ENCODE data around the gene EVC2.

Gene EVC2

DNA sequence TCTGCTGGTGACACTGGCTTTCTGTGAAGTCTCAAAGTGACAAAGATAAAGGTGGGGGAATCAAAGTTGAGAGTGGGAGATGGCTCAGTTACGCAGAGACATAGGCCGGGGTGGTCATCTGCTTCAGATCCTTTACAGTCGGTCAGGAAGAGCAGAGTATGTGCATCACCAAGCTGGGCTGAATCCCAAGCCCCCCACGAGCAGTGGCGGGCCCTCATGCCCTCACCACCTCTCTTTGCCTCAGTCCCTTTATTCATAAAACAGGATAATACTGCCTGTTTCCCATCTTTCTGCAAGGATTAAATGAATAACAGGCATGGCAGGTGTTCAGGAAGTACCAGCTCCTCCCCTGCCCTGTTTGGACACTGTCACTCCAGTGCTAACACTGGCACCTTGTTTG, 135.6 kb downstream of the EVC2 start:
- Histone ChIP-seq H3K4me1 (peaks cover 0 to 9% (median 0%) of the 10 kb centered on the region in 10 experiments; a peak in 2 of 20 replicates), H3K36me3 (peaks cover 0 to 35% (median 21%) of the 10 kb centered on the region in 11 experiments; a peak in 15 of 22 replicates), H3K4me2 (no peak overlapping the region), H3K9ac (no peak overlapping the region), H3K9me3 (replicated peaks in 1 of 11) (no peaks in the 10 kb centered on the region), H3K27ac (no peak overlapping the region), H3K27me3 (no peaks in the 10 kb centered on the region), H4K20me1 (no peaks in the 10 kb centered on the region), H3K4me3 (no peak overlapping the region)
- TF ChIP-seq Cebpa-rat (IDR thresholded peaks at IDR 0.05): no peak

DNA sequence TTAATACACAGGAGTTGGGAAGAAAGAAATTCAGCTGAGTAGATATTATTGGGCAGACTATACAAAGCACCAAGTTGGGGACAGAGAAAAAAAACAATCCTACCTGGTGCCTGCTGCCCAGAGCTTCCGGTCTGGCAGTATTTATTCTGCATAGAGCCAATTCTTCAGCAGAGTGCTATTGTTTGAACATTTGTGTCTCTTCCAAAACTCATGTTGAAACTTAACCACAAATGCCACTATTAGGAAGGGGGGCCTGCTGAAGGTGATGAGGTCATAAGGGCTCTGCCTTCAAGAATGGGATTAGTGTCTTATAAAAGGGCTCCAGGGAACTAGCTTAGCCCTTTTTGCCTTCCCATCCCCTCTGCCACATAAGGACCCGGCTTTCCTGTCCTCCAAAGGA, 136.2 kb downstream of the EVC2 start:
- H3K27me3 ChIP-seq: no peaks in the 10 kb centered on the region

DNA sequence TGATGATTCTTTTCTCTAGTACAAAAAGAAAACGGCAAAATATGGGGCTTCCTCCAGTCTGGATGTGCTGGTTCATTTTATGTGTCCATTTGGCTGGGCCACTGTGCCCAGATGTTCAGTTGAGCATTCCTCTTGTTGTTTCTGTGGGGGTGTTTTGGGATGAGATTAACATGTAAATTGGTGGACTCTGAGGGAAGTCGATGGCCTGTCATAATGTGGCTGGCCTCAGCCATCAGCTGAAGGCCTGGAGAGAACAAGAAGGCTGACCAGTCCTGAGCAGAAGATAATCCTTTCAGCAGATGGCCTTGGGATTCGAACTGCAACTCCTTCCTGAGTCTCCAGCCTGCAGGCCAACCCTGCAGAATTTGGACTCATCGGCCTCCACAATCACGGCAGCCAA, 136.7 kb downstream of the EVC2 start:
- Histone ChIP-seq H3K27me3 (no peaks in the 10 kb centered on the region), H3K4me1 (peaks cover 0 to 9% (median 0%) of the 10 kb centered on the region in 10 experiments; a peak in 2 of 20 replicates), H3K9me3 (replicated peaks in 1 of 11) (no peaks in the 10 kb centered on the region), H3K4me3 (no peak overlapping the region), H3K27ac (no peak overlapping the region), H3K9ac (no peak overlapping the region), H4K20me1 (no peaks in the 10 kb centered on the region), H3K4me2 (no peak overlapping the region), H3K36me3 (peaks cover 0 to 35% (median 21%) of the 10 kb centered on the region in 11 experiments; a peak in 15 of 22 replicates)
- no peak for TF ChIP-seq Cebpa-rat (IDR thresholded peaks at IDR 0.05)

More for the DNA sequence above, 136.2 kb downstream of the EVC2 start:
- Histone ChIP-seq H3K4me3 (no peak overlapping the region), H3K36me3 (peaks cover 0 to 35% (median 21%) of the 10 kb centered on the region in 11 experiments; a peak in 15 of 22 replicates), H3K9ac (no peak overlapping the region), H3K4me1 (peaks cover 0 to 9% (median 0%) of the 10 kb centered on the region in 10 experiments; a peak in 2 of 20 replicates), H3K9me3 (replicated peaks in 1 of 11) (no peaks in the 10 kb centered on the region), H4K20me1 (no peaks in the 10 kb centered on the region), H3K4me2 (no peak overlapping the region), H3K27ac (no peak overlapping the region)
- TF ChIP-seq Cebpa-rat (IDR thresholded peaks at IDR 0.05): no peak

DNA sequence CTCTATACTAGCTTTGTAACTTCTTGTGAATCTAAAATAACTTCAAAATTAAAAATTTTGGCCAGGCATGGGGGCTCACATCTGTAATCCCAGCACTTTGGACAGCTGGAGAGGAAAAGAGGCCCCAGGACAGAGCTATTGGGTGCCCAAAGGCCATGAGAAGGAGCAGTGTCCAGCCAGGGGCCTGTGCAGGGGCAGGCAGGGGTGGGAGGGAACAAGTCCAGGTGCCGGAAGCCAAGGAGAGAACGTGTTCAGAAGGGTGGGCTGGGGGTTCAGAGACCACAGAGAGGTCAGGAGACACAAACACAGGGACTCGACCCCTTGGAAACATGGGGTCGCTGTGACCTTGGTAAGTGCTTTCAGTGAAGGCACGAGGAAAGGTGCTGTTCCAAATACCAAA, 138.9 kb downstream of the EVC2 start:
- Histone ChIP-seq H4K20me1 (no peaks in the 10 kb centered on the region), H3K4me2 (no peak overlapping the region), H3K4me1 (peaks cover 0 to 9% (median 0%) of the 10 kb centered on the region in 10 experiments; a peak in 2 of 20 replicates), H3K9me3 (replicated peaks in 1 of 11) (no peaks in the 10 kb centered on the region), H3K36me3 (peaks cover 0 to 47% (median 27%) of the 10 kb centered on the region in 11 experiments; a peak in 18 of 22 replicates), H3K4me3 (no peak overlapping the region), H3K9ac (no peak overlapping the region), H3K27ac (no peak overlapping the region), H3K27me3 (no peaks in the 10 kb centered on the region)
- TF ChIP-seq Cebpa-rat (IDR thresholded peaks at IDR 0.05): no peak

DNA sequence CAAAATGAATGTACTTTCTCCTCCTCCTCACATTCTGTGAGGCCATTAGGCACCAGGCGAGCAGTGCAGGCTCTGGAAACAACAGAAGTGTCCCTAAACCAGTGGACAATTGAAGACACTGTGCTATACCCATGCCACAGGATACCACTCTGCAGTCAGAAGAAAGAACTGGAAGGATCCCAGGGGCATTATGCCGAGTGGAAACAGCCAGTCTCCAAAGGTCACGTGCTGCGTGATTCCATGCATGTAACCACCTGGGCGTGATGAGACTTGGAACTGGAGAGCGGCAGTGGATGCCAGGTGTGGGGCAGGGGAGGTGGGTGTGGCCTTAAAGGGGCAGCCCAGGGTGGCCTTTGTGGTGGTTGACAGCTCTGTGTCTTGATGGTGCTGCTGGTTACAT, 139.4 kb downstream of the EVC2 start:
- no peak overlapping the region for H3K9ac ChIP-seq

DNA sequence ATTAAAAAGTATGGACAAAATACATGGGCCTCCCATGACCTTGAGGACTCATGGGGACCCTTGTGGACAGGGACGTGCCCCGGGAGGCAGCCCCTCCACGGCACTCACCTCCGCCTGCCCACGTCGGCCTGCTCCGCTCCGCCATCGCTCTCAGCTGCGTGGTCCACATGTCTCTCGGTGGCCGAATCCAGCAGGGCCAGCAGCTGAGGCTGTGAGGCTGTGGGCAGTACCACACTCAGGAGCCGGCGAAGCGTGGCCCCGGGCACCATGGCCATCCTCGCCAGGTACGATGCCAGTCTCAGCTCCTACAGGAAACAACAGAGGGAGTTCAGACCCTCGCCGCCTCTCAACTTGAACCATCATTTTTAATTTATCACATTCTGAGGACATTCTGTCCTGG, 140.0 kb downstream of the EVC2 start:
- Histone ChIP-seq H3K9ac (no peak overlapping the region), H3K4me2 (no peak overlapping the region), H3K9me3 (replicated peaks in 1 of 11) (no peaks in the 10 kb centered on the region), H3K36me3 (peaks cover 0 to 47% (median 27%) of the 10 kb centered on the region in 11 experiments; a peak in 17 of 22 replicates), H4K20me1 (no peaks in the 10 kb centered on the region), H3K4me3 (no peak overlapping the region), H3K27me3 (no peaks in the 10 kb centered on the region), H3K27ac (no peak overlapping the region), H3K4me1 (0 out of 20 replicates have a peak, but pooled peaks cover 0 to under 1% (median 0%) of the 10 kb centered on the region in 10 experiments)
- no peak for TF ChIP-seq Cebpa-rat (IDR thresholded peaks at IDR 0.05)

More for the DNA sequence above, 139.4 kb downstream of the EVC2 start:
- Histone ChIP-seq H3K9me3 (replicated peaks in 1 of 11) (no peaks in the 10 kb centered on the region), H3K4me1 (peaks cover 0 to 7% (median 0%) of the 10 kb centered on the region in 10 experiments; a peak in 2 of 20 replicates), H3K36me3 (peaks cover 0 to 47% (median 28%) of the 10 kb centered on the region in 11 experiments; a peak in 18 of 22 replicates), H3K27ac (no peak overlapping the region), H3K4me3 (no peak overlapping the region), H4K20me1 (no peaks in the 10 kb centered on the region), H3K4me2 (no peak overlapping the region), H3K27me3 (no peaks in the 10 kb centered on the region)
- TF ChIP-seq Cebpa-rat (IDR thresholded peaks at IDR 0.05): no peak

DNA sequence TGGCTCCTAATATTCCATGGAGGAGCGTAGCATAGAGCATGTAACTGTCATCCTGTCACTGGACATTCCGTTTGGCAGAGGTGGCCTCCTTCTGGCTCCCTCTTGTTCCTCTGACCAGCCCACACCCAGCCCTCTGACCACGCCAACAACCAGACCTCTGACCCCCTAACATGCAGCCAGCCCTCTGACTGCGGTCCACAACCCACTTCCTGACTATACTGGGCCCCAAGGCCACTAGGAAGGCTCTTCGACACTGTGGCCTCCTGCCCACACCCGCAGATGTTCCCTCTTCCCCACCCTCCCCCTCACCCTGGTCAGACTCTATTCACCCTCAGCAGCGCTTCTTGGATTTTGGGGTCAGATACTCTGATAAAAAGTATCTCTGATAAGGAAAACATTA, 141.4 kb downstream of the EVC2 start:
- no peak overlapping the region for H3K9ac ChIP-seq
- H3K4me1 ChIP-seq: no peaks in the 10 kb centered on the region
- no peak for TF ChIP-seq Cebpa-rat (IDR thresholded peaks at IDR 0.05)
- peaks cover 2 to 52% (median 30%) of the 10 kb centered on the region in 11 experiments; a peak in 17 of 22 replicates for H3K36me3 ChIP-seq
- H3K27ac ChIP-seq: no peak overlapping the region
- H3K27me3 ChIP-seq: no peaks in the 10 kb centered on the region
- no peak overlapping the region for H3K4me2 ChIP-seq
- H4K20me1 ChIP-seq: no peaks in the 10 kb centered on the region
- H3K9me3 ChIP-seq (replicated peaks in 1 of 11): no peaks in the 10 kb centered on the region
- H3K4me3 ChIP-seq: no peak overlapping the region

DNA sequence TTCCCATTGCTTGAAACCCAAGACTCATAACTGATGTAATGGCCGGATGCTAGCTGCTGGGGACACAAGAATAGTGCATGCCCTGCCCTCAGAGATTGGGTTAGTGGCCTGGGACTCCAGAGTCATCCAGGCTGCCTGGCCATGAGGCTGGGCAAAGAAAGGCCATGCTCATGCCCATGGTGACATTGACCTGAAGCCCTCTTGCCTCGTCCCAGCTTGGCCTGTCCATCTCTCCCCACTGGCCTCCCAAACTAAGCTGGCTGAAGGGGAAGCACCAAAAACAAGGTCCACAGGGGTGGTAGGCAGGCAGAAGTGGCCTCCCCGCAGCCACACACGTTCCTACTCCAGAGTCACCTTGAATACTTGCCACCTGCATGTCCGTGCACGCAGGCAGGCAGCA, 141.8 kb downstream of the EVC2 start:
- Histone ChIP-seq H3K9ac (no peak overlapping the region), H3K9me3 (replicated peaks in 1 of 11) (no peaks in the 10 kb centered on the region), H3K27me3 (no peaks in the 10 kb centered on the region), H3K27ac (no peak overlapping the region), H3K4me3 (no peak overlapping the region), H3K4me1 (no peaks in the 10 kb centered on the region), H3K36me3 (peaks cover 6 to 53% (median 30%) of the 10 kb centered on the region in 11 experiments; a peak in 18 of 22 replicates), H4K20me1 (no peaks in the 10 kb centered on the region), H3K4me2 (no peak overlapping the region)
- TF ChIP-seq Cebpa-rat (IDR thresholded peaks at IDR 0.05): no peak

DNA sequence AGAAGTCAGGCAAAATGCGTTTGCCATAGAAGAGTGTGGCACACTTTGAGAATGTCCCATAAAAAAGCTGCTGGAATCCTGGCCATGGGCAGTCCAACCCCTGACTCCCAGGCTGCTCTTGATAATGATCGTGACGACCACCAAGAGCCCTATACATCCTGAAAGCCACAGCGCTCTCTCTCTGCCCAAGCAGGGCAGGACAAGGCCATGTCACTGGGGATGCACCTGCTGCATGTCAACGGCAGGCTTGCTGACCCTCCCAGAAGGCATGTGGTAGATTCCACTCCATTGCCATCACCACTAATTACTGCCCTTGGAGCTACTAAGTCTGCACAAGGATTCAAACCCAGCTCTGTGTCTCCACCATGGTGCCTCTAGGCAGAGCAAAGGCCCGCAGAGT, 144.5 kb downstream of the EVC2 start:
- Histone ChIP-seq H3K4me3 (no peak overlapping the region), H3K4me1 (no peaks in the 10 kb centered on the region), H3K9me3 (replicated peaks in 1 of 11) (peaks cover 0 to 5% (median 0%) of the 10 kb centered on the region in 11 experiments; a peak in 1 of 22 replicates), H3K27ac (no peak overlapping the region), H3K9ac (no peak overlapping the region), H3K36me3 (peaks cover 16 to 59% (median 39%) of the 10 kb centered on the region in 11 experiments; a peak in 18 of 22 replicates), H3K4me2 (no peak overlapping the region), H3K27me3 (no peaks in the 10 kb centered on the region), H4K20me1 (no peaks in the 10 kb centered on the region)
- TF ChIP-seq Cebpa-rat (IDR thresholded peaks at IDR 0.05): no peak

DNA sequence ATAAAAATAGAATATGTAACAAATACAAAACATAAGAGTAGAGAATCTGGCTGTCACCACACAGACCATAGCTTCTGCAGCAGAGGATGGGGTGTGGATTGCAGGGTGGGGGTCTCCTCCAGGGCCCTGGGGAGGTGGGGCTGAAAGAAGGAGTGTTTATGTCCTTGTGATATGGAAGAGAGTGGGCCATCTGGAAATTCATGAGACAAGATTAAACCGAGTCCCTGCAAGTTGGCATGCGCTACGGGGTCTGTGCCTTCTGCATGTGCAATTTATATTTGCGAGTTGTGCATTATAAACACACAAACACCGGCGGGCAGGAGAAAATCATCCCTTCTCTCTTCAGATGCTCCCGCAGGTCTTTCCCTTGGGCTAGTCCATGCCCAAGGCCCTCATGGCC, 145.9 kb downstream of the EVC2 start:
- Histone ChIP-seq H3K4me2 (no peak overlapping the region), H4K20me1 (no peaks in the 10 kb centered on the region), H3K27ac (no peak overlapping the region), H3K4me1 (no peaks in the 10 kb centered on the region), H3K4me3 (no peak overlapping the region), H3K9me3 (replicated peaks in 1 of 11) (peaks cover 0 to 5% (median 0%) of the 10 kb centered on the region in 11 experiments; a peak in 1 of 22 replicates), H3K36me3 (peaks cover 16 to 59% (median 39%) of the 10 kb centered on the region in 11 experiments; a peak in 18 of 22 replicates), H3K9ac (no peak overlapping the region), H3K27me3 (no peaks in the 10 kb centered on the region)
- no peak for TF ChIP-seq Cebpa-rat (IDR thresholded peaks at IDR 0.05)

All from BLaER1 treated with 17β-estradiol and CSF1 and Interleukin-3, amounts not matched to agents 10 nM and 100 nM (cell line).